ENCODE results near the gene ALDH3B1.

DNA sequence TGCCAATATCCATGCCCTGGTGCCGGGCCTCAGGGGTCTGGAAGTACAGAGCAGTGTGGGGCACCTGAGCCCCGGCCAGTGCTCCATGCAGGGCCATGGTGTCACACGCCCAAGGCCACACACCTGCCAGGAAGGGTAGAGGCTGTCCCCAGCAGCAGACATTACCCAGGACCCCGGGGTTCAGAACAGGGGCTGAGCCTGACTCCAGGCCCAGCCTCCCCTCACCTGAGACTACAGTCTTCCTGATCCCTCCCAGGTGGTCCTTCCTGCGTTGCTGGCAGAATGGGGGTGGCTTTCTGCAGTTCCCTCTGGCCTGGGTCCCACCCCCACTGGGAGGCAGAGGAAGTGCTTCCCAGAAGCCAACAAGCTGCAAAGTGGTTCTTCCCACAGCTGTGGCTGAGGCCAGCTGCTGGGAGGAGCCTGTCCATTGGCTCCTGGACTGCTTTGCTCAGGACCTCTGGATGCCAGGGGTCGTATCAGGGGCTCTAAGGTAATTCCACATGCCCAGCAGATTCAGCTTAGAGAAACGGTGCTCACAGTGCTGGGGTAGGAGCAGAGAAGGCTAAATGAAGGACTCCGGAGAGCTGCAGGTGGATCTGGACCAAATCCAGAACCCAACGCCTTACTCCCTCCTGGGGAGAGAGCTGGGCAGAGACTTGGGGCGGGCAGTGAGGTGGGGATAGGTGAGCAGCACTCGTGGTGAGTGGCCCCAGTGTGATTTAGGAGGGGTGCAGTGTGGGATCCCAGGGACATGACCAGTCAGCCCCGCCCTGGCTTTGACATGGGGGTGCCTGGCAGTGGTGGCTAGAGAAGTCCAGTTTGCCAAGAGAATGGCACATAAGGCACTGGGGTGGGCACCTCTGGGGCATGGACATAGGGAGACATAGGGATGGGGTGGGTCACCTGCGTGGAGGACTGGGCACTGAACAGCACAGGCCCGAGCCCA lies 41.3 kb downstream of the ALDH3B1 start:
- TF ChIP-seq, protein P1, sequence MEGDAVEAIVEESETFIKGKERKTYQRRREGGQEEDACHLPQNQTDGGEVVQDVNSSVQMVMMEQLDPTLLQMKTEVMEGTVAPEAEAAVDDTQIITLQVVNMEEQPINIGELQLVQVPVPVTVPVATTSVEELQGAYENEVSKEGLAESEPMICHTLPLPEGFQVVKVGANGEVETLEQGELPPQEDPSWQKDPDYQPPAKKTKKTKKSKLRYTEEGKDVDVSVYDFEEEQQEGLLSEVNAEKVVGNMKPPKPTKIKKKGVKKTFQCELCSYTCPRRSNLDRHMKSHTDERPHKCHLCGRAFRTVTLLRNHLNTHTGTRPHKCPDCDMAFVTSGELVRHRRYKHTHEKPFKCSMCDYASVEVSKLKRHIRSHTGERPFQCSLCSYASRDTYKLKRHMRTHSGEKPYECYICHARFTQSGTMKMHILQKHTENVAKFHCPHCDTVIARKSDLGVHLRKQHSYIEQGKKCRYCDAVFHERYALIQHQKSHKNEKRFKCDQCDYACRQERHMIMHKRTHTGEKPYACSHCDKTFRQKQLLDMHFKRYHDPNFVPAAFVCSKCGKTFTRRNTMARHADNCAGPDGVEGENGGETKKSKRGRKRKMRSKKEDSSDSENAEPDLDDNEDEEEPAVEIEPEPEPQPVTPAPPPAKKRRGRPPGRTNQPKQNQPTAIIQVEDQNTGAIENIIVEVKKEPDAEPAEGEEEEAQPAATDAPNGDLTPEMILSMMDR (IDR thresholded peaks at IDR 0.05; ENCODE audit: extremely low read depth in 1 of 2, insufficient read depth in 1 of 2, low read depth in 1 of 2, low read length in 2 of 2) = no peak
- TF ChIP-seq EZH2 (IDR thresholded peaks at IDR 0.05; ENCODE audit: borderline replicate concordance, low read depth, low read length, severe bottlenecking) (no peak), POLR2A (IDR thresholded peaks at IDR 0.05; ENCODE audit: low read depth, low read length) (no peak), MYC (IDR thresholded peaks at IDR 0.05; ENCODE audit: low read depth, low read length) (no peak), JUN (IDR thresholded peaks at IDR 0.05; ENCODE audit: borderline replicate concordance, insufficient read depth, insufficient read length, low read depth) (no peak)
- TF ChIP-seq, protein P2, sequence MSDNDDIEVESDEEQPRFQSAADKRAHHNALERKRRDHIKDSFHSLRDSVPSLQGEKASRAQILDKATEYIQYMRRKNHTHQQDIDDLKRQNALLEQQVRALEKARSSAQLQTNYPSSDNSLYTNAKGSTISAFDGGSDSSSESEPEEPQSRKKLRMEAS (IDR thresholded peaks at IDR 0.05; ENCODE audit: insufficient read depth, insufficient read length) = no peak

Measured in endothelial cell of umbilical vein (primary cell).